GM19328 (cell line): ENCODE results near the gene FLT3LG.

Experiments
- ATAC-seq: cut with Tn5 transposase; IDR thresholded peaks from one replicate; pipeline ENCODE4 v1.9.1; 2021; ENCODE audit warnings: mild to moderate bottlenecking, moderate library complexity; ENCODE audit not compliant: unreplicated experiment

FLT3LG gene, protein sequence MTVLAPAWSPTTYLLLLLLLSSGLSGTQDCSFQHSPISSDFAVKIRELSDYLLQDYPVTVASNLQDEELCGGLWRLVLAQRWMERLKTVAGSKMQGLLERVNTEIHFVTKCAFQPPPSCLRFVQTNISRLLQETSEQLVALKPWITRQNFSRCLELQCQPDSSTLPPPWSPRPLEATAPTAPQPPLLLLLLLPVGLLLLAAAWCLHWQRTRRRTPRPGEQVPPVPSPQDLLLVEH

DNA sequence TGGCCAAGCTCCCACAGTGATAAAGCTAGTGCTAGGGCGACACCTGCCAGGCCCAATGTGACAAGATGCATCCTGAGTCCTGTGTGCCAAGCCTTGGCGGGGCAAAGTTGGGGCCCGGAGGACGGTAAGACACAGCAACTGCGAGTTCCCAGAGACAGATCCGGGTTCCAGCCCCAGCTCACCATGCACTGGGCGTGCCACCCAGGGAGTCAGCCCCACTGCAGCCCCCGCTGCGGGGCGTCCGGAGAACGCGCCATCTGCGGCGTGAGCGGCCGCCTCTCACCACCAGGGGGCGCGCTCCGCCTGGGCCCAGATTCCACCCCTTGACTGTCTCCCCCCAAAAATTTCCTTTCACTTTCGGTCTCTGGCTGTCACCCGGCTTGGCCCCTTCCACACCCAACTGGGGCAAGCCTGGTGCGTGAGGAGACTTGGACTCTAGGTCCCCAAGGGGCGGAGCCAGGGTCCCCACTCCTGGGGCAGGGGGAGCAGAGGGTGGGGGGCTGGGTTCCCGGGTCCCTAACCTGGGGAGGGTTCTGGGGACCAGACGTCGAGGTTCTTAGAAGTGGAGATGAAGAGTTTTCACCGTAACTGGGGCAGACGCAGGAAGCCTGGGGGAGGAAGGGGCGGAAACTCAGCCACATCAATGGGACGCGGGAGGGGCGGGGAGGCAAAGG is at the start of gene FLT3LG:
Gene FLT3LG, plus strand, starts transcription at position 348 of the 674 bp plus-strand sequence. CDS start 425 bp downstream, outside the sequence.
- ATAC-seq: peak; percentile 52

GRCh38 chr19:49425178-49425577 is 48.8 kb upstream of the FLT3LG start, which contains the start of gene GFY:
GFY (plus strand) TSS chr19:49425388; CDS start chr19:49426431, 1,043 bp downstream.
- no peak for ATAC-seq

DNA sequence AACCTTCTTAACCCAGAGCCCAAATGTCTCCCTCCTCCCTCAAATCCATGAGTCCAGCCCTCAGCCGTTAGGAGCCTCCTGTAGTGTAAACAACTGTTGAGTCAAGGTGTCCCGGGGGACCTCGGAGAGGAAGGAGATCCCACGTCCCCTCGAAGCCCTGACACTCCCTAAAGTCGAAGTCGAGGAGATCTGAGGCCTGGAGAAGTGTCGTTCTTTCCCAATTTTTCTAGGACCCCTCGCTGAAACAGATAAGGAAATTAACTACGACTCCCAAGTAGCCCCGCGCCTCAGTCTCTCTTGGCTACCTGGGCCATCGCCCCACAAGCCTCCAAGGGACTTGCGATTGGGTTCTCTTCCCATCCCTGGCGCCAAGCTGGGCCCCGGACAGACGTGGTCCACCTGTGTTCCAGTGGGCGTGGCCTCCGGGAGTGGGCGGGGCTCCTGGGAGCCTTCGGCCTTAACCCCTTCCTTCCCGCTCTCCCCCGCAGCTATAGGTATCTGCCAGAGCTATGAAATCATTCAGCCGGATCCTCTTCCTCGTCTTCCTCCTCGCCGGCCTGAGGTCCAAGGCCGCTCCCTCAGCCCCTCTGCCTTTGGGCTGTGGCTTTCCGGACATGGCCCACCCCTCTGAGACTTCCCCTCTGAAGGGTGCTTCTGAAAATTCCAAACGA is 48.0 kb upstream of the FLT3LG start:
- ATAC-seq: no peak

DNA sequence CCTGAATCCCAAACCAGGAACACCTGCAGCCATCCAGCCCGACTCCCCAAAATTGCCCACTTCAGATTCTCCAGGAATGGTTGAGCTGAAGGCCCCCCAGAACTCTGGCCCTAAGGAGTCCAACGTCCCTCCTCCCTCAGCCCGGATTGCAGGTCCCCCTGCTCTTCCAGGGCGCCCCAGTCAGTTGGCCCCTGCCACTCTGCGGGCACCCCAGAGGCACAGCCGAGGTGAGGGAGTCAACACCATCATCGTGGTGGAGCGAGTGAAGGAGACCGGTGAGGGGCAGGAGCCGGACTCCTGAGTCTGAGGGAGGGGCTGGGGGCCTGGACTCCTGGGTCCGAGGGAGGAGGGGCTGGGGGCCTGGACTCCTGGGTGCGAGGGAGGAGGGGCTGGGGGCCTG is 46.7 kb upstream of the FLT3LG start:
- no peak for ATAC-seq

DNA sequence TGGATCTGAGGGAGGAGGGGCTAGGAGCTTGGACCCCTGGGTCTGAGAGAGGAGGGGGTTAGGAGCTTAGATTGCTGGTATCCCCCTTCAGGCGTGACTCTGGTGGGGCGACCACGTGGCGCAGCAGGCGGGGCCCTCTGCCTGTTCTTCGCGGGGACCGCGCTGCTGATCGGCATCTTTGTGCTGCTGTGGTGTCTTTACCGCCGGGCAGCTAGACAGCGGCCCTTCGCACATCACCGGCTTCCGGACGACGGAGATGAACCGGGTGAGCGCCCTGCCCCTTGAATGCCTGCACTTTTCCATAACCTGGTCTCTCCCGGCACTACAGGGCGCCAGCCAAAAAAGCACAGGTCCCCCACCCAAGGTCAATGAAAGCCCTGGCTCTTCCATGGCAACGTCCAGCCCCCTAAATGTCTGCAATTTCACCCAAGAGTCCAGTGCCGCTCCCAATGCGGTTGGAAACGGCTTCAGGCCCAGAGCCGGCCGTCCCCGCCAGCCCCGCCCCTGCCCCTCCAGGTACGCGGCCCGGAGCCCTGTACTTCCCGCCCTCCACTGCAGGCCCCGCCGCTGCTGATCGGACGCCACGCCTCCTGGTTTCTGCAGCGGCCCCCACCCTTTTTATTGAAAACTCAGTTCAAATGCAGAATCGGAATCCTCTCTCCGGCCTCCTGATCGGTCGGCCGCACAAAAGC is 46.0 kb upstream of the FLT3LG start:
- ATAC-seq: no peak

- no peak for ATAC-seq
Observed at GRCh38 chr19:49428547-49429451, 45.2 kb upstream of the FLT3LG start.

DNA sequence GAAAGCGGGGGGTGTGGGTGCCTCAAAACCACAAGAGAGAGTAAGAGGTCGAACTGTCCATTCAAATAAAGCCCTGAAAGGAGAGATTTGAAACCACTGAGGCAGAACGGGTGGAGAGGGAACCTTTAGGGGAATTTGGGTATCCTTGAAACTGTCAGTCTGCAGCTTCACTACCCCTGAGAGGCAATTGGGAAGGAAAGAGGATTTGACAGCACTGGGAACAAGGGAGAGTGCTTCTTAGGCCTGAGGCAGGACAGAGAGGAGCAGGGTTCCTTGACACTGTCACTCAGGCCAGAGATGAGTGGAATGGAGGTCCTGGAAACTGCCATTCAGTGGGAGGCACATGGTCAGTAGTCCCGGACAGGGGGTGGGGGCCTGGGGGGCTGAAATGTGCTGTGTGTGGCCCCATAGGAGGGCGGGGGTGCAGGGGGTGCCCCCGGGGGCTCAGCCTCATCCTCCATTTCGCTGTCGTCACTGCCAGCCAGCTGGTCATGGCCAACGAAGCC is 43.8 kb upstream of the FLT3LG start:
- ATAC-seq: no peak

DNA sequence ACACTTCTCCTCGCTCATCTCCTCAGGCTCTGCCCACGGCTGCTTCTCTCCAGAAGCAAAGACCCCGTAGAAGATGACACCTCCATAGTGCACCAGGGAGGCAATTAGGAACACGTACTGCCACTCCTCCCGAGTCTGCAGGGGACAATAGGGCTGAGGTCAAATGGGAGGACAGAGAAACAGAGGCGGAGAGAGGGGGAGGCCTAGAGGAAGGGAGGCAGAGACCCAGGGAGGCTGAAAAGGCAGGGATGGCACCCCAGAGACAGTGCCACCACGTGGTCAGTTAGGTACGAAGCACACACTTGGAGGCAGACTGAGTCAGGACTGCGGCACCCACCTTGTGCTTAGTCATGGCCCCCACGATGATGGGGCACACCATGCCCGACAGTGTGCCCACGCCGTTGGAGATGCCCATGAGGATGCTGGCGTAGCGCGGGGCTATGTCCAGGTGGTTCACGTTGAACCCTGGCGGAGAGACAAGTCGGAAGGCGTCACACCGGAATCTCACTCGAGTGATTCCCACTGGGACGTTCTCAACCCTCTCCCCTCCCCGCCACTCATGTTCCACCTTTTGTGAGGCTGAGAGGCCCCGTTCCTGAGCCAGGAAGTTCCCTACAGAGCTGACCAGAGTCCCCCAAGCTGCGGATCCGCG is 43.2 kb upstream of the FLT3LG start:
- ATAC-seq: no peak

- no peak for ATAC-seq
Observed at GRCh38 chr19:49431330-49431749, 42.7 kb upstream of the FLT3LG start.

DNA sequence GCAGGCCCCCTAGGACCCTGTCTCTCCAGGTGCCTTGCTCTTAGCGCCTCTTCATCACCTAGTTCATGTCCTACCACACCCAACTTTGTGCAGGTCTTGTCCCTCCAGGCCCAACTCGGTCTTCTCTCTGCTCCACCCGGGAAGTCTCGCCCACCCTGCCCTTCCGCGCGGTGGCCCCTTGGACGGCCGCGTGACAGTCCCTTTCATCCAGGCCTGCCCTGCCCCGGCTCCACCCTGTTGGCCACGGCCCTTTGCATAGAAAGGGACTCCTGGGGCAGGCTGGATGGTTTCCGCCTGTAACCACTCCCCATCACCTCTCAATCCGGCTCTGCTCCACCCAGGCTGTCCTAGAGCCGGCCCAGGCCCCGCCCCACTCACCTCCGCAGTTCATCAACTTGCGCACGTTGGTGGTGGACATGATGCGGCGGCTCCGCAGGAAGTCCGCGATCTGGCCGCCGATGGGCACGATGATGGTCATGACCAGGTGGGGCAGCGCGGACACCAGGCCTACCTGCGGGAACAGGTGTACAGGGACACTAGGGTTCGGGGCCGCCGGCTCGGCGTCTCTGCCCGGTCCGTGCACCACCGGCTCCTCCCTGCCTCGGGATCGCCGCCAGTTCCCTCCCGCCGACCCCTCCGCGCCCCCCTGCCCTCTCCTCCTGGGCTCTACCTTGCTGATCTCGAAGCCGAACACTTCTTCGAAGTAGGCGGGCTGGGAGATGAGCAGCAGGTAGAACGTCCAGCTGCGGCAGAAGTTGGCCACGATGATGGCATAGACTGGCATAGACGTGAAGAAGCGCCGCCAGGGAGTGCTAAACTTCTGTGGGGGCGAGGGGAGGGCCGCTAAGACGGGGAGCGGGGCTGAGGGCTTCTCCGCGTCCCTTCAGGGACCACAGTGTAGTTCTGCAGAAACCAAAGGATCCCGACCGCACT is 41.6 kb upstream of the FLT3LG start:
- ATAC-seq: no peak

- ATAC-seq: no peak
Observed at GRCh38 chr19:49433240-49433901, 40.6 kb upstream of the FLT3LG start.

- no peak for ATAC-seq
Observed at GRCh38 chr19:49434907-49435583, 39.0 kb upstream of the FLT3LG start.

DNA sequence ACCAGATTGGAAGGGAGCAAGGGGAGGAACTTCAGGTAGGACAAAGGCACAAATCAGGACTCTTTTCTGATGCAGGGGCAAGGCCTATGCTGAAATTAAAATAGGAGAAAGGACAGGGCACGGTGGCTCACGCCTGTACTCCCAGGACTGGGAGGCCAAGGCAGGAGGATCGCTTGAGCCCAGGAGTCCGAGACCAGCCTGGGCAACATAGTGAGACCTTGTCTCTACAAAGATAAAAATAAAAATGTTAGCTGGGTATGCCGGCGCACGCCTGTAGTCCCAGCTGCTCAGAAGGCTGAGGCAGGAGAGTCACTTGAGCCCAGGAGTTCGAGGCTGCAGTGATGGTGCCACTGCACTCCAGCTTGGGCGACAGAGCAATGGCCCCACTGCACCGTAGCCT is 38.3 kb upstream of the FLT3LG start:
- ATAC-seq: no peak

DNA sequence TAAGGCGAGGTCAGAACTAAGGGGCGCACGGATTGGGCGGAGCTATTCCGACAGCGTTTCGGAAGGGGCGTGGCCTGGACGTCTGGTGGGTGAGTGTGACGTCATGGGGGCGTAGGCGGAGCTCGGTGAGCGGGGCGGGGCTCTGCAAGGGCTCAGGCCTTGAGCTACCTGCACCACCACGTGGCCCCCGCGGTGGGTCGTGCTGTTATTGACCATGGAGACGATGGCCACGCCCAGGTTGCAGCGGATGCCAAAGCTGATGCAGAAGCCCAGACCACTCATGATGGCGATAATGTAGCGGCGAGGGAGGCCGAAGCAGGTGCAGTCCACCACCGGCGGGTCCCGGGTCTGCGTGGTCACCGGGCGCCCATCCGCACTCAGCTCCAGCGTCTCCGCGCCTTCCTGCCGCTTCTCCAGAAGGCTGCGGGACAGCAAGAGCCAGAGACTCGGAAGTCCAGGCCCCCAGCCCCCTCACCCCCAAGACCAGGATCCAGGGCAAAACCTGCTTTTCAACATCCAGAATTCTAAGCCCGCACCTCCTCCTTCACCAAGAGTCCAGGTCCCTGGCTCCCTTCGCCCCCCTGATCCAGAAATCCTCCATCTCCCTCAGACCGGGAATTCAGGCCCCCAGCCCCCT is 37.5 kb upstream of the FLT3LG start:
- ATAC-seq: no peak

- no peak for ATAC-seq
Observed at GRCh38 chr19:49437231-49437630, 36.8 kb upstream of the FLT3LG start.

GRCh38 chr19:49438261-49438660 is 35.8 kb upstream of the FLT3LG start:
- ATAC-seq: no peak

DNA sequence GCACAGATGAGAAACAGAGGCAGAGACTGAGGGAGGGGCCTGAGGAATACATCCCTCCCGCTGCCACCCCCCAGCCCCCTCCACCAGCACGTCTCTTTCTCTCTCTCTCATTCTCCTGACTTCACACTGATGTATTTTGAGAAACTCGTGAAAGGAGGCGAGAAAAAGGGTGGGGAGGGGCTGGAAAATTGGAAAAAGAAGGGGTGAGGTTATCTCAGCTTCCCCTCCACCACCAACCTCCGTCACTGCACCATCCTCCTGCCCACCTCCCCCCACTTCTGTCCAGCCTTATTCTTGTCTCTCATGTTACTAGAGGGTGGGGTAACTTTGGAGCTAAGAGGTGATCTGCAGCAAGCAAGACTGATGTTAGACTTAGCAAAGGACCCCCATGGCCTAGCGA is 34.2 kb upstream of the FLT3LG start:
- ATAC-seq: no peak
